Stimulated activated naive CD8-positive, alpha-beta T cell treated with anti-CD3 and anti-CD28 coated beads, Interleukin-15, amount 100 ng/mL, for 72 hours (primary cell): Measurements from ENCODE around the gene TPD52L2.

Experiments used
- ATAC-seq: fragments of 150-1000 bp; cut with Tn5 transposase; 2 replicates; pipeline ENCODE4 v1.10.0; 2021; ENCODE audit warnings: mild to moderate bottlenecking, moderate library complexity
- DNase-seq, 2 donors: peaks; one replicate each; pipeline ENCODE4 v3.0.0; 2021 to 2022
- H3K27ac Mint-ChIP-seq, 2 donors: one replicate each; pipeline ENCODE4 v1.8.0; 2022; ENCODE audit warnings: mild to moderate bottlenecking in 2 of 2, mixed read lengths in 2 of 2, moderate library complexity in 2 of 2
- H3K27me3 Mint-ChIP-seq: one replicate; pipeline ENCODE4 v1.8.0; 2022; ENCODE audit warnings: mixed read lengths
- H3K4me1 Mint-ChIP-seq: one replicate; pipeline ENCODE4 v1.8.0; 2022; ENCODE audit warnings: mild to moderate bottlenecking, mixed read lengths
- H3K4me3 Mint-ChIP-seq, 2 donors: one replicate each; pipeline ENCODE4 v1.8.0; 2022; ENCODE audit warnings: mild to moderate bottlenecking in 2 of 2, mixed read lengths in 2 of 2, moderate library complexity in 1 of 2
- H3K9me3 Mint-ChIP-seq, 2 donors: one replicate each; pipeline ENCODE4 v1.8.0; 2022; ENCODE audit warnings: mixed read lengths in 2 of 2

Gene TPD52L2

GRCh38 chr20:63864978-63865640, at the start of gene TPD52L2:
Gene TPD52L2, plus strand, starts transcription at chr20:63865270. Its CDS starts 96 bp downstream, at chr20:63865366.
- H3K27me3 Mint-ChIP-seq: no peaks in the 10 kb centered on the region
- peak within 1 kb of the TSS; percentile 98 for H3K27ac Mint-ChIP-seq
- DNase-seq: peak; percentile 95 to 97
- H3K4me1 Mint-ChIP-seq: peaks cover 45% of the 10 kb centered on the region
- no peaks in the 10 kb centered on the region for H3K9me3 Mint-ChIP-seq
- peak within 1 kb of the TSS; percentile 88 to 89 for H3K4me3 Mint-ChIP-seq
- peak; percentile 88 for ATAC-seq

DNA sequence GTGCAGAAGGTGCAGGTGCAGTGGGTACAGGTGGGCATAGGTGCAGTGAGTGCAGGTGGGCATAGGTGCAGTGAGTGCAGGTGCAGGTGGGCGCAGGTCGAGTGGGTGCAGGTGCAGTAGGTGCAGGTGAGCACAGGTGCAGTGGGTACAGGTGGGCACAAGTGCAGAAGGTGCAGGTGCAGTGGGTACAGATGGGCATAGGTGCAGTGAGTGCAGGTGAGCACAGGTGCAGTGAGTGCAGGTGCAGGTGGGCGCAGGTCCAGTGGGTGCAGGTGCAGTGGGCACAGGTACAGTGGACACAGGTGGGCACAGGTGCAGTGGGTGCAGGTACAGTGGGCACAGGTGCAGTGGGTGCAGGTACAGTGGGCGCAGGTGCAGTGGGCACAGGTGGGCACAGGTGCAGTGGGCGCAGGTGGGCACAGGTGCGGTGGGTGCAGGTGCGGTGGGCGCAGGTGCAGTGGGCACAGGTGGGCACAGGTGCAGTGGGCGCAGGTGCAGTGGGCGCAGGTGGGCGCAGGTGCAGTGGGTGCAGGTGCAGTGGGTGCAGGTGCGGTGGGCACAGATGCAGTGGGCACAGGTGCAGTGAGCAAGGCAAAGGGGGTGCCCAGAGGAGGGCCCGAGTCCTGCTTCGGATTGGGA, 49.3 kb upstream of the TPD52L2 start:
- Mint-ChIP-seq H3K4me3 (no peak overlapping the region), H3K4me1 (no peaks in the 10 kb centered on the region), H3K27ac (no peak overlapping the region), H3K9me3 (no peaks in the 10 kb centered on the region), H3K27me3 (peaks cover 14% of the 10 kb centered on the region)
- no peak for DNase-seq
- ATAC-seq: no peak

GRCh38 chr20:63819224-63819921, 45.7 kb upstream of the TPD52L2 start:
- Mint-ChIP-seq H3K27ac (no peak overlapping the region), H3K9me3 (no peaks in the 10 kb centered on the region), H3K27me3 (peaks cover 21% of the 10 kb centered on the region), H3K4me3 (no peak overlapping the region), H3K4me1 (no peaks in the 10 kb centered on the region)
- no peak for ATAC-seq
- no peak for DNase-seq

DNA sequence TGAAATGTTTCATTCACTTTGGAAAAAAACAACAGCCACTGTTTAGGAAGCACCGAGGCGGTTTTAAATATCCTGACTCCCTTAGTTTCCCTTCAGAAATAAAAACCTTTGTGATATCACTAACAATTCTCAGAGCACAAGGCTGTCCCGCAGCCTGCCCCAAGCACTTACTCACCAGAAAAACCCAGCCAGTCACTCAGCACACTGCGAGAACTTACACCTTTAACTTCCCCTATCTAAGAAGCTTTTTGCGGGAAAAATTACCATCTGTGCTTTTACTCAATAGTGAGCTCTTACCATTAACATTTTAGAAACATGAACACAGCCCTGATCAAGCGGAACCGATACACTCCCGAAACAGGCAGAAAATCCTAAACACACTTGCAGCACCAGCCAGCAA, 43.3 kb upstream of the TPD52L2 start:
- Mint-ChIP-seq H3K27me3 (peaks cover 32% of the 10 kb centered on the region), H3K9me3 (no peaks in the 10 kb centered on the region), H3K4me1 (no peaks in the 10 kb centered on the region), H3K4me3 (no peak overlapping the region), H3K27ac (peak overlapping the region in 1 of 2 donors; percentile 57)
- ATAC-seq: no peak
- no peak for DNase-seq

DNA sequence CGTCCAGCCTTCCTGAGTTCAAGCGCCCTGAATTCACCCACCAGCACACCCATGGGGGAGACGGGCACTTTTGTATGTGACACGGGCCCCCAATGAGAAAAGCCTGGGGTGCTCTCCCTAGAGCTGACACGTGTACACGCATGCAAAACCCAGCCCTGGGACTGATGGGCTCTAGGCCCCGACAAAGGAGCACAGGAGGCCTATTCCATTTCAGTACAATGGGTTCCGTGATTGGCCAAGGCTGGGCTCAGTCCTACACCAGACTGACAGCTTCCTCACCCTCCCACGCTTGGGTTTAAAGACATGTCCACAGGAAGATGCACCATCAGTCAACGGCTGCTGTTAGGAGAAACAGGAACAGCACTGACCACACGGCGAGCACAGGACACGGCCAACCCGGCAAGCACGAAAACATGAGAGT, 42.8 kb upstream of the TPD52L2 start:
- Mint-ChIP-seq H3K4me3 (no peak overlapping the region), H3K27ac (no peak overlapping the region), H3K9me3 (no peaks in the 10 kb centered on the region), H3K4me1 (no peaks in the 10 kb centered on the region), H3K27me3 (peaks cover 32% of the 10 kb centered on the region)
- ATAC-seq (no peak), DNase-seq (no peak)

- Mint-ChIP-seq H3K27me3 (peaks cover 41% of the 10 kb centered on the region), H3K4me3 (no peak overlapping the region), H3K27ac (no peak overlapping the region), H3K9me3 (no peaks in the 10 kb centered on the region), H3K4me1 (peaks cover under 1% of the 10 kb centered on the region)
- DNase-seq (no peak), ATAC-seq (no peak)
These were observed 41.3 kb upstream of the TPD52L2 start for GRCh38 chr20:63823691-63824311.

- Mint-ChIP-seq H3K4me3 (no peak overlapping the region), H3K9me3 (no peaks in the 10 kb centered on the region), H3K27ac (no peak overlapping the region), H3K4me1 (peaks cover 15% of the 10 kb centered on the region), H3K27me3 (peaks cover 58% of the 10 kb centered on the region)
- DNase-seq (no peak), ATAC-seq (no peak)
These were observed 39.5 kb upstream of the TPD52L2 start for GRCh38 chr20:63825331-63826118.

DNA sequence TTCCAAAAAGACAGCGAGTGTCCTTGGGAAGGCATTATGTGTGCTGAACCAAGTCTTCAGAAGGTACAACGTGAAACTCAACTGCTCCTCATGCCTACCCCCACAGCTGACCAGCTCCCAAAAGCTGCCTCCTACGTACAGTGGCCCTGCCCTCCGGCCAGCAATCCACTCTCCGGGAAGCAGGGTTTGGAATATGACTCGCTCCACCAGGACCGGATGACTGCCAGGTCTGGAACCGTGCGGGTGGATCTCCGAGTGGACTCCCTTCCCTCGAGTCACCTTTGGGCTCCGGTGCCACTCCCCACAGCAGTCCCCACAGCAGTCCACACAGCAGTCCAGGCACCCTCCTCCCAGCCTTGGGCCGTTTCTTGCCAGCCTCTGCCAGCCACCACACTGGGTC, 38.3 kb upstream of the TPD52L2 start:
- Mint-ChIP-seq H3K27ac (no peak overlapping the region), H3K9me3 (no peaks in the 10 kb centered on the region), H3K4me1 (peaks cover 15% of the 10 kb centered on the region), H3K27me3 (peaks cover 57% of the 10 kb centered on the region), H3K4me3 (no peak overlapping the region)
- DNase-seq (no peak), ATAC-seq (no peak)

DNA sequence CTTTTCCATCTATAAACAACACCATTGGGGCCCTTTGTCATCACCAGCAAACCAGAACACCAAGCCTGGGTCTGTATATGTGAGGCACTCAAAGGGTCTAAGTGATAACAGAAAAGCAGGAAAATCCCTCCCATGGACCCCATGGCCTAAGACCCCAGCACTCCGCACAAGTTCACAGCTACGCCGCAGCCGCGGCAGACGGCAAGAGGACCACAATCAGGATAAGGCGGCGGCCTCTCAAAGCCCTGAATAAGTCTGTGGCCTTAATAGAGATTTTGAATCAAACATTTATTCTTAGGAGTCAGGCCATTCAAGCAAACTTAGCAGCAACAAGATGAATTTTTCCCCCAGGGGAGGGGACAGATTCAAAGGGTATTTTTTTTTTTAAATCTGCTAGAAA, 36.9 kb upstream of the TPD52L2 start:
- H3K27ac Mint-ChIP-seq: no peak overlapping the region
- DNase-seq (no peak), ATAC-seq (no peak)
- peaks cover 61% of the 10 kb centered on the region for H3K27me3 Mint-ChIP-seq
- H3K4me1 Mint-ChIP-seq: peaks cover 15% of the 10 kb centered on the region
- H3K4me3 Mint-ChIP-seq: no peak overlapping the region
- no peaks in the 10 kb centered on the region for H3K9me3 Mint-ChIP-seq

- H3K27me3 Mint-ChIP-seq: peaks cover 65% of the 10 kb centered on the region
- no peak overlapping the region for H3K4me3 Mint-ChIP-seq
- no peak overlapping the region for H3K27ac Mint-ChIP-seq
- no peaks in the 10 kb centered on the region for H3K9me3 Mint-ChIP-seq
- H3K4me1 Mint-ChIP-seq: peaks cover 15% of the 10 kb centered on the region
- DNase-seq: no peak
- ATAC-seq: no peak
These were observed 36.5 kb upstream of the TPD52L2 start for GRCh38 chr20:63828545-63828944.

GRCh38 chr20:63828951-63829350, 36.1 kb upstream of the TPD52L2 start:
- no peak for ATAC-seq
- H3K4me3 Mint-ChIP-seq: no peak overlapping the region
- H3K4me1 Mint-ChIP-seq: peaks cover 15% of the 10 kb centered on the region
- no peak for DNase-seq
- H3K27me3 Mint-ChIP-seq: peaks cover 69% of the 10 kb centered on the region
- no peak overlapping the region for H3K27ac Mint-ChIP-seq
- H3K9me3 Mint-ChIP-seq: no peaks in the 10 kb centered on the region

GRCh38 chr20:63829603-63829944, 35.5 kb upstream of the TPD52L2 start:
- H3K4me1 Mint-ChIP-seq: peaks cover 15% of the 10 kb centered on the region
- H3K9me3 Mint-ChIP-seq: no peaks in the 10 kb centered on the region
- H3K27ac Mint-ChIP-seq: no peak overlapping the region
- peaks cover 76% of the 10 kb centered on the region for H3K27me3 Mint-ChIP-seq
- H3K4me3 Mint-ChIP-seq: peak overlapping the region; percentile 88 to 89
- DNase-seq (no peak), ATAC-seq (no peak)

DNA sequence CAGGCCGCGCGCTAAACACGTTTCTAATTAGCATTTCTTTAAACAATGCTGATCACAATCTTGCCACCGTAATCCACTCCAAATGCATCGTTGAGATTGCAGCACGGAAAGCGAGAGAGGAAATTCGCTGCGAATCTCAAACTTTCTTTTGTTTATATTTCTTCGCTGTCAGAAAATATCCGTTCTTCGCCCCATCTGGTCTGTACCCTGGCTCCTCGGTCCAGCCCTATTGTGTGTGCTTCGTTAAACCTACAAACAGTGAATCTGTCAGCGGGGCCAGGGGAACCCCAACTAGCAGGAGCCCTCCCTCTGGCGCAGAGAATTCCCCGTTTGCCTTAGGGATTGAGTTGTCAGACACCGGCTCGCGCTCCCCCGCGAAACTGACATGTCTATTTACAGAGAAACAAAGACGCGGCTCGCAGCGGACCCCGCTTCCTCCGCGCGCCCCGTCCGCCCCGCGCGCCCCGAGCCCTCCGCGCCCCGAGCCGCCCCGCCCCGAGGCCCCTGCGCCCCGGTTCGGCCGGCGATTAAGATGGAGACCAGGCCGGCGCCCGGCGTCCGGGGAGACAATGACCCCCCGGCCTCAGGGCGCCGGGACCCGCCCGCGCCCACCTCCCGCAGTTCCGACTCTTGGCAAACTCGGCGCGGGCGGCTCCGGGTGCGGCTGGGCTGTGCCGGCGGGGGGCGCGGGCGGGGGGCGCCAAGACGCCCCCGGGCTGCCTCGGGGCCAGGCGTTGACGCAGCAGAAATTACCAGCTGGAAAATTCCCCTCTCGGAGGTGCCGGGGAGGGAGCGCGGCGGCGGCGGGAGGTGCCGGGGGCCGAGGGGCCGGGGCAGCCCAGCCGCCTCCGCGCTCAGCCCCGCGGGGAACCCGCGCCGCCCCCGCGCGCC, 34.9 kb upstream of the TPD52L2 start:
- Mint-ChIP-seq H3K4me3 (peak overlapping the region; percentile 88 to 89), H3K27me3 (peaks cover 73% of the 10 kb centered on the region), H3K27ac (no peak overlapping the region), H3K4me1 (peaks cover 15% of the 10 kb centered on the region), H3K9me3 (no peaks in the 10 kb centered on the region)
- no peak for DNase-seq
- peak; percentile 22 for ATAC-seq

- Mint-ChIP-seq H3K4me3 (peak within 1 kb of the TSS; percentile 88 to 89), H3K27ac (no peak within 1 kb of the TSS), H3K27me3 (peaks cover 65% of the 10 kb centered on the region), H3K9me3 (no peaks in the 10 kb centered on the region), H3K4me1 (peaks cover 15% of the 10 kb centered on the region)
- peak; percentile 53 for ATAC-seq
- DNase-seq: no peak
These were observed 34.1 kb upstream of the TPD52L2 start, which contains the start of gene ZBTB46 for GRCh38 chr20:63830841-63831588. Gene ZBTB46, minus strand, starts transcription at chr20:63831264. Its CDS starts 40,507 bp downstream, at chr20:63790757.
